ENCODE measurements around the gene TCP10L.

DNA sequence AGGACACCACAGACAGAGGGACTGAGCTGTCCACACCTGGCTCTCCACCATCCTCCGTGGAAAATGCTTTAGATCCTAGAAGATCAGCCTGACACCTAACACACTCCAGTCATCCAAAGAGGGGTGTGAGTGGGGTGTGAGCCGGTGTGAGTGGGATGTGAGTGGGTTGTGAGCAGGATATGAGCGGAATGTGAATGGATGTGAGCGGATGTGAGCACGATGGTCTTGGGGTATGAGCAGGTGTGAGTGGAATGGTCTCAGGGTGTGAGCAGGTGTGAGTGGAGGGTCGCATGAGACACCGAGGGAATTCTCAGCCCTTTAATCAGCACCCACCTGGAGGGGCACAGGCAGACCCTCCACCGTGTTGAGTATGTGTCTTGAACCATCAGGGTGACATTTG, 851 bp downstream of the TCP10L start:
- TF ChIP-seq FOXP2 (optimal IDR thresholded peaks at IDR 0.05; ENCODE audit: borderline replicate concordance, extremely low read depth, extremely low read length, insufficient read depth) (no peak), POLR2AphosphoS5 (IDR thresholded peaks at IDR 0.05; ENCODE audit: low read depth, low read length) (no peak), TAF1 (IDR thresholded peaks at IDR 0.05; ENCODE audit: borderline replicate concordance, insufficient read depth, low read length) (no peak), SIN3A (IDR thresholded peaks at IDR 0.05; ENCODE audit: borderline replicate concordance, insufficient read depth, low read length) (no peak)
- TF ChIP-seq, protein P1, sequence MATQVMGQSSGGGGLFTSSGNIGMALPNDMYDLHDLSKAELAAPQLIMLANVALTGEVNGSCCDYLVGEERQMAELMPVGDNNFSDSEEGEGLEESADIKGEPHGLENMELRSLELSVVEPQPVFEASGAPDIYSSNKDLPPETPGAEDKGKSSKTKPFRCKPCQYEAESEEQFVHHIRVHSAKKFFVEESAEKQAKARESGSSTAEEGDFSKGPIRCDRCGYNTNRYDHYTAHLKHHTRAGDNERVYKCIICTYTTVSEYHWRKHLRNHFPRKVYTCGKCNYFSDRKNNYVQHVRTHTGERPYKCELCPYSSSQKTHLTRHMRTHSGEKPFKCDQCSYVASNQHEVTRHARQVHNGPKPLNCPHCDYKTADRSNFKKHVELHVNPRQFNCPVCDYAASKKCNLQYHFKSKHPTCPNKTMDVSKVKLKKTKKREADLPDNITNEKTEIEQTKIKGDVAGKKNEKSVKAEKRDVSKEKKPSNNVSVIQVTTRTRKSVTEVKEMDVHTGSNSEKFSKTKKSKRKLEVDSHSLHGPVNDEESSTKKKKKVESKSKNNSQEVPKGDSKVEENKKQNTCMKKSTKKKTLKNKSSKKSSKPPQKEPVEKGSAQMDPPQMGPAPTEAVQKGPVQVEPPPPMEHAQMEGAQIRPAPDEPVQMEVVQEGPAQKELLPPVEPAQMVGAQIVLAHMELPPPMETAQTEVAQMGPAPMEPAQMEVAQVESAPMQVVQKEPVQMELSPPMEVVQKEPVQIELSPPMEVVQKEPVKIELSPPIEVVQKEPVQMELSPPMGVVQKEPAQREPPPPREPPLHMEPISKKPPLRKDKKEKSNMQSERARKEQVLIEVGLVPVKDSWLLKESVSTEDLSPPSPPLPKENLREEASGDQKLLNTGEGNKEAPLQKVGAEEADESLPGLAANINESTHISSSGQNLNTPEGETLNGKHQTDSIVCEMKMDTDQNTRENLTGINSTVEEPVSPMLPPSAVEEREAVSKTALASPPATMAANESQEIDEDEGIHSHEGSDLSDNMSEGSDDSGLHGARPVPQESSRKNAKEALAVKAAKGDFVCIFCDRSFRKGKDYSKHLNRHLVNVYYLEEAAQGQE (IDR thresholded peaks at IDR 0.05; ENCODE audit: insufficient read depth in 1 of 2, low read depth in 2 of 2, low read length in 2 of 2), result no peak
